Putamen (tissue), 1 donor: Measurements from ENCODE around the gene DMXL1.

Experiments used
- DNase-seq: peaks from one replicate; pipeline ENCODE4 v3.0.0-alpha.2; 2016; ENCODE audit warnings: low spot score

The DMXL1 gene

GRCh38 chr5:119270960-119271757, 200.3 kb downstream of the DMXL1 start:
- no peak for DNase-seq

GRCh38 chr5:119271758-119272730, 201.2 kb downstream of the DMXL1 start:
- no peak for DNase-seq

GRCh38 chr5:119273391-119273839, 202.5 kb downstream of the DMXL1 start:
- no peak for DNase-seq

- no peak for DNase-seq
Measured at GRCh38 chr5:119274030-119274766, 203.3 kb downstream of the DMXL1 start.

- no peak for DNase-seq
Measured at GRCh38 chr5:119274767-119275130, 203.9 kb downstream of the DMXL1 start.

GRCh38 chr5:119275146-119275545, 204.3 kb downstream of the DMXL1 start:
- no peak for DNase-seq

- no peak for DNase-seq
Measured at GRCh38 chr5:119275601-119276173, 204.8 kb downstream of the DMXL1 start.

GRCh38 chr5:119276978-119277377, 206.1 kb downstream of the DMXL1 start:
- DNase-seq = no peak

- DNase-seq = no peak
Measured at GRCh38 chr5:119279093-119279492, 208.2 kb downstream of the DMXL1 start.

GRCh38 chr5:119280380-119280779, 209.5 kb downstream of the DMXL1 start:
- no peak for DNase-seq

- no peak for DNase-seq
Measured at GRCh38 chr5:119282628-119283027, 211.7 kb downstream of the DMXL1 start.

GRCh38 chr5:119284031-119284430, 213.1 kb downstream of the DMXL1 start:
- DNase-seq = no peak

- DNase-seq = no peak
Measured at GRCh38 chr5:119285070-119285916, 214.4 kb downstream of the DMXL1 start.

GRCh38 chr5:119286511-119287488, 215.9 kb downstream of the DMXL1 start:
- DNase-seq = no peak

GRCh38 chr5:119287547-119288111, 216.7 kb downstream of the DMXL1 start:
- DNase-seq = no peak

GRCh38 chr5:119288379-119289033, 217.6 kb downstream of the DMXL1 start:
- no peak for DNase-seq

- no peak for DNase-seq
Measured at GRCh38 chr5:119289438-119290044, 218.7 kb downstream of the DMXL1 start.

- no peak for DNase-seq
Measured at GRCh38 chr5:119290161-119290569, 219.3 kb downstream of the DMXL1 start.
